IMR-90 (cell line): ENCODE data around the gene HMG20A. TPM values are rescaled to one million over a fixed set of nuclear protein-coding genes. Genes with fewer than 3 reads are reported as not detected.

Experiments
- ATAC-seq: fragments of 200-7000 bp; cut with Tn5 transposase; 2 replicates; pipeline ENCODE4 v1.9.1; 2020; ENCODE audit warnings: low read depth, mild to moderate bottlenecking, moderate library complexity
- BruUV-seq: library from RNA; stranded (reverse); fragments of 400-500 nt; replicated peaks from 2 replicates; lab custom pipeline; 2021; lab: Mats Ljungman, UMichigan
- CTCF ChIA-PET: fragments of 300-600 bp; formaldehyde crosslinking; extraction: SDS; loops from one replicate; lab custom pipeline; 2021; ENCODE audit warnings: antibody characterized with exemption; lab: Yijun Ruan, JAX
- POLR2A ChIA-PET: fragments of 300-600 bp; sonication (Branson Sonifier 250); formaldehyde crosslinking; loops from one replicate; lab custom pipeline; 2022; ENCODE audit warnings: antibody characterized with exemption; ENCODE audit not compliant: unreplicated experiment; lab: Charles Lee
- DNase-seq: peaks from one replicate; pipeline ENCODE4 v3.0.0; 2013
- H2AFZ ChIP-seq: replicated peaks from 2 replicates; pipeline ENCODE3; 2013; ENCODE audit warnings: low read length, mild to moderate bottlenecking; ENCODE audit not compliant: poor library complexity
- H2AK5ac ChIP-seq: 2 replicates; pipeline ENCODE4 v1.6.1; 2013; ENCODE audit warnings: low read depth, low read length, inconsistent platforms
- H2AK9ac ChIP-seq: replicated peaks from 2 replicates; pipeline ENCODE3; 2013; ENCODE audit warnings: mild to moderate bottlenecking, low read depth, low read length, moderate library complexity; ENCODE audit not compliant: poor library complexity
- H2BK120ac ChIP-seq: 2 replicates; pipeline ENCODE4 v1.6.1; 2013; ENCODE audit warnings: low read depth, low read length, inconsistent platforms
- H2BK15ac ChIP-seq: 3 replicates; pipeline ENCODE4 v1.6.1; 2013; ENCODE audit warnings: low read depth, low read length, inconsistent platforms
- H2BK20ac ChIP-seq: 2 replicates; pipeline ENCODE4 v1.6.1; 2013; ENCODE audit warnings: low read depth, mild to moderate bottlenecking, inconsistent platforms, low read length, moderate library complexity
- H2BK5ac ChIP-seq: 2 replicates; pipeline ENCODE4 v1.6.1; 2013; ENCODE audit warnings: mild to moderate bottlenecking, low read depth, low read length, inconsistent platforms; ENCODE audit not compliant: poor library complexity, severe bottlenecking
- H3K14ac ChIP-seq: replicated peaks from 2 replicates; pipeline ENCODE4 v1.6.1; 2013; ENCODE audit warnings: low read depth, low read length, inconsistent platforms
- H3K18ac ChIP-seq: 2 replicates; pipeline ENCODE4 v1.6.1; 2013; ENCODE audit warnings: low read depth, low read length, control low read depth
- H3K23ac ChIP-seq: 2 replicates; pipeline ENCODE4 v1.6.1; 2013; ENCODE audit warnings: low read depth, low read length, inconsistent platforms
- H3K27ac ChIP-seq: 2 replicates; pipeline ENCODE4 v1.5.1; 2013; ENCODE audit warnings: mild to moderate bottlenecking, control low read depth, low read length; ENCODE audit not compliant: insufficient read depth
- H3K27me3 ChIP-seq: 2 replicates; pipeline ENCODE4 v1.6.1; 2013; ENCODE audit warnings: low read length; ENCODE audit not compliant: control insufficient read depth, insufficient read depth
- H3K36me3 ChIP-seq: 2 replicates; pipeline ENCODE4 v1.6.1; 2013; ENCODE audit warnings: low read length, mixed read lengths; ENCODE audit not compliant: control insufficient read depth, insufficient read depth
- H3K4ac ChIP-seq: 2 replicates; pipeline ENCODE4 v1.6.1; 2013; ENCODE audit warnings: low read depth, low read length, inconsistent platforms
- H3K4me1 ChIP-seq: 2 replicates; pipeline ENCODE4 v1.6.1; 2013; ENCODE audit warnings: low read length, mixed read lengths; ENCODE audit not compliant: control insufficient read depth, insufficient read depth
- H3K4me2 ChIP-seq: 2 replicates; pipeline ENCODE4 v1.6.1; 2013; ENCODE audit warnings: low read depth, mild to moderate bottlenecking, control low read depth, low read length, moderate library complexity
- H3K4me3 ChIP-seq: 2 replicates; pipeline ENCODE4 v1.5.1; 2013; ENCODE audit warnings: low read depth, mild to moderate bottlenecking, control low read depth, low read length, moderate library complexity; ENCODE audit not compliant: insufficient read depth
- H3K56ac ChIP-seq: 2 replicates; pipeline ENCODE4 v1.6.1; 2013; ENCODE audit warnings: low read length, inconsistent platforms; ENCODE audit not compliant: insufficient read depth; ENCODE audit errors: extremely low read depth
- H3K79me1 ChIP-seq, 2 experiments: 2 replicates each; pipeline ENCODE4 v1.6.1; 2013; ENCODE audit warnings: low read length in 2 of 2, inconsistent platforms in 1 of 2, low read depth in 1 of 2
- H3K9ac ChIP-seq: 2 replicates; pipeline ENCODE4 v1.6.1; 2013; ENCODE audit warnings: low read depth, low read length, control low read depth
- H3K9me1 ChIP-seq: 2 replicates; pipeline ENCODE4 v1.6.1; 2013; ENCODE audit warnings: low read length, inconsistent platforms; ENCODE audit not compliant: insufficient read depth
- H3K9me3 ChIP-seq: 2 replicates; pipeline ENCODE4 v1.6.1; 2013; ENCODE audit warnings: low read length; ENCODE audit not compliant: control insufficient read depth, insufficient read depth
- H4K20me1 ChIP-seq: 2 replicates; pipeline ENCODE4 v1.6.1; 2013; ENCODE audit warnings: low read length, inconsistent platforms; ENCODE audit not compliant: insufficient read depth
- H4K5ac ChIP-seq: 2 replicates; pipeline ENCODE4 v1.6.1; 2013; ENCODE audit warnings: mild to moderate bottlenecking, low read depth, low read length, control low read depth
- H4K8ac ChIP-seq, 2 experiments: 2 replicates each; pipeline ENCODE4 v1.6.1; 2013; ENCODE audit warnings: low read depth in 2 of 2, low read length in 2 of 2, control low read depth in 1 of 2, inconsistent platforms in 1 of 2
- H4K91ac ChIP-seq: 2 replicates; pipeline ENCODE4 v1.6.1; 2013; ENCODE audit warnings: low read depth, low read length, inconsistent platforms; ENCODE audit not compliant: insufficient read depth
- BHLHE40 ChIP-seq: fragments of 150-350 bp; IDR thresholded peaks from 2 replicates; pipeline ENCODE4 v1.6.1; 2016; ENCODE audit warnings: mild to moderate bottlenecking, low read depth, low read length
- CHD1 ChIP-seq: IDR thresholded peaks from 2 replicates; pipeline ENCODE4 v1.6.1; 2012; ENCODE audit warnings: low read depth, low read length, improper control_type of control experiment
- MAFK ChIP-seq: IDR thresholded peaks from 2 replicates; pipeline ENCODE4 v1.6.1; 2012; ENCODE audit warnings: low read depth, low read length, improper control_type of control experiment
- MAZ ChIP-seq: IDR thresholded peaks from 2 replicates; pipeline ENCODE4 v1.6.1; 2012; ENCODE audit warnings: low read depth, mild to moderate bottlenecking, low read length, improper control_type of control experiment, moderate library complexity, borderline replicate concordance
- MXI1 ChIP-seq: IDR thresholded peaks from 2 replicates; pipeline ENCODE4 v1.6.1; 2012; ENCODE audit warnings: low read depth, mild to moderate bottlenecking, low read length, moderate library complexity, borderline replicate concordance
- NFE2L2 ChIP-seq: fragments of 150-350 bp; IDR thresholded peaks from 2 replicates; pipeline ENCODE4 v1.6.1; 2016; ENCODE audit warnings: low read depth, mild to moderate bottlenecking, low read length
- RCOR1 ChIP-seq: IDR thresholded peaks from 2 replicates; pipeline ENCODE4 v1.6.1; 2012; ENCODE audit warnings: mild to moderate bottlenecking, low read length, improper control_type of control experiment; ENCODE audit not compliant: insufficient replicate concordance
- RFX5 ChIP-seq: IDR thresholded peaks from 2 replicates; pipeline ENCODE4 v1.8.0; 2012; ENCODE audit warnings: low read depth, mild to moderate bottlenecking, low read length, moderate library complexity
- SMC3 ChIP-seq: fragments of 150-350 bp; IDR thresholded peaks from 2 replicates; pipeline ENCODE4 v1.6.1; 2016; ENCODE audit warnings: low read depth, mild to moderate bottlenecking, antibody characterized with exemption, low read length, moderate library complexity
- WGBS, 2 experiments: methylation state at CpG; one replicate each; pipeline versions ENCODE4 v1.1.5 to v1.1.7; 2013; ENCODE audit warnings: missing lambda C conversion rate in 2 of 2; ENCODE audit not compliant: insufficient read length in 1 of 2; ENCODE audit errors: extremely low coverage in 2 of 2; 5-methylcytosine and 5-hydroxymethylcytosine counted together
- dilution Hi-C: fragments of 300-500 bp; cut with HindIII; formaldehyde crosslinking; loops from one replicate; pipeline ENCODE4 v1.14.3; 2018; ENCODE audit warnings: low sequenced_read_pairs; ENCODE audit not compliant: unreplicated experiment
- in situ Hi-C: fragments of 300-500 bp; cut with MboI; formaldehyde crosslinking; loops from 3 replicates; pipeline ENCODE4 v1.14.3; 2019; ENCODE audit warnings: low sequenced_read_pairs, inconsistent platforms, mixed read lengths
- intact Hi-C: fragments of 100-400 bp; cut with micrococcal nuclease; formaldehyde crosslinking; loops from 2 replicates; pipeline ENCODE4 v1.10.0; 2022
- polyA plus RNA-seq, 3 experiments: library from polyadenylated mRNA; depleted of rRNA; stranded (reverse); fragments of >200 nt; gene quantifications; 2 replicates each; pipeline ENCODE4 v1.2.3, GENCODE V29; 2012; ENCODE audit warnings: low replicate concordance in 1 of 3
- total RNA-seq: library from RNA; depleted of rRNA; stranded (reverse); fragments of >200 nt; gene quantifications from 2 replicates; pipeline ENCODE4 v1.2.3, GENCODE V29; 2012
- TF ChIP-seq, protein P1 (sequence below): fragments of 150-350 bp; IDR thresholded peaks from 2 replicates; pipeline ENCODE4 v1.6.1; 2017; ENCODE audit warnings: mild to moderate bottlenecking, antibody characterized with exemption, low read length, low read depth
- TF ChIP-seq, protein P2 (sequence below): fragments of 150-350 bp; IDR thresholded peaks from 2 replicates; pipeline ENCODE4 v1.6.1; 2016; ENCODE audit warnings: low read depth, mild to moderate bottlenecking, low read length, moderate library complexity, borderline replicate concordance

The HMG20A gene
- total and polyA plus RNA-seq, 2 of the 4 experiments (the other 2 are of a cell fraction) = 22.3 to 25.3 TPM

DNA sequence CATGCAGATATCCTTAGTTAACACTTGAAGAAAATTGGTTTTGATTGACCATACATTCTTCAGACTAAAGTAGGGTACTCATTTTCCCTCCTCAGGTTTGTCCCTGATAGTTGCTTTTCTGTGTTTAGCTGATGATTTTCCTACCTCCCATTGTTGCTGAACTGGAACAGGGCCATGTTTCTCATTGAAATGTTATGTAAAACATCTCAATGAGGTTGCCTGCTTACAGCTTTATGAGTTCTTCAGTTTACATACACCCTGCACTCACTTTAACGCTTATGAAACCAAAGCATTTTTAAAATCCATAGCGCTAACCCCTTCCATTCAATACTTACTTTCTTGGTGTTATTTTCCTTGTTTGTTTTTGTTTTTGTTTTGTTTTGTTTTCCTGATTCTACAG is 61.9 kb downstream of the HMG20A start:
- ATAC-seq (peak; percentile 82), DNase-seq (peak; percentile 86)
- Histone ChIP-seq H3K27ac (no peak overlapping the region; the same call in 1 of the 2 replicates), H3K14ac (no peak overlapping the region; the same call in 1 of the 2 replicates), H3K23ac (0 out of 2 replicates have a peak overlapping the region, but pooled peaks have one; percentile 45), H2BK5ac (peak overlapping the region; percentile 40), H2AK5ac (no peak overlapping the region), H3K4me3 (no peak overlapping the region), H4K5ac (peak overlapping the region; percentile 25; the same call in 1 of the 2 replicates), H4K20me1 (no peaks in the 10 kb centered on the region), H2BK20ac (peak overlapping the region; percentile 70; the same call in 1 of the 2 replicates), H3K4me2 (peak overlapping the region; percentile 88; the same call in 1 of the 2 replicates), H4K8ac (0 out of 4 replicates have a peak overlapping the region, but pooled peaks of 1 of the 2 experiments have one; percentile 7), H4K91ac (0 out of 2 replicates have a peak overlapping the region, but pooled peaks have one; percentile 60), H2AK9ac (no peak overlapping the region), H3K9ac (no peak overlapping the region), H3K9me3 (no peaks in the 10 kb centered on the region), H3K4me1 (peaks cover 25% of the 10 kb centered on the region), H3K36me3 (peaks cover 16% of the 10 kb centered on the region), H3K79me1 (peaks cover 4 to 14% of the 10 kb centered on the region in 2 experiments; a peak in 2 of 4 replicates), H3K9me1 (peaks cover 7% of the 10 kb centered on the region; the same call in 1 of the 2 replicates), H2BK120ac (peak overlapping the region; percentile 7; the same call in 1 of the 2 replicates), H3K4ac (no peak overlapping the region), H2BK15ac (peak overlapping the region; percentile 23; the same call in 1 of the 3 replicates), H3K18ac (peak overlapping the region; percentile 68; the same call in 1 of the 2 replicates), H3K27me3 (no peaks in the 10 kb centered on the region), H3K56ac (no peak overlapping the region), H2AFZ (no peak overlapping the region)
- intact Hi-C loops (loop anchor here (2.0 to 5.0 kb wide), 3 partner anchors 24 to 365 kb away; partner anchors contain the start of genes HMG20A and PEAK1), in situ Hi-C loops (no loop called here), dilution Hi-C loops (no loop called here)
- no peak for TF ChIP-seq RCOR1
- no peak for TF ChIP-seq RFX5
- TF ChIP-seq BHLHE40 = no peak
- no peak for TF ChIP-seq MAZ
- TF ChIP-seq, protein P1, sequence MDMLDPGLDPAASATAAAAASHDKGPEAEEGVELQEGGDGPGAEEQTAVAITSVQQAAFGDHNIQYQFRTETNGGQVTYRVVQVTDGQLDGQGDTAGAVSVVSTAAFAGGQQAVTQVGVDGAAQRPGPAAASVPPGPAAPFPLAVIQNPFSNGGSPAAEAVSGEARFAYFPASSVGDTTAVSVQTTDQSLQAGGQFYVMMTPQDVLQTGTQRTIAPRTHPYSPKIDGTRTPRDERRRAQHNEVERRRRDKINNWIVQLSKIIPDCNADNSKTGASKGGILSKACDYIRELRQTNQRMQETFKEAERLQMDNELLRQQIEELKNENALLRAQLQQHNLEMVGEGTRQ = no peak
- no peak for TF ChIP-seq CHD1
- no peak for TF ChIP-seq MXI1
- TF ChIP-seq MAFK = no peak
- TF ChIP-seq SMC3 = no peak
- TF ChIP-seq, protein P2, sequence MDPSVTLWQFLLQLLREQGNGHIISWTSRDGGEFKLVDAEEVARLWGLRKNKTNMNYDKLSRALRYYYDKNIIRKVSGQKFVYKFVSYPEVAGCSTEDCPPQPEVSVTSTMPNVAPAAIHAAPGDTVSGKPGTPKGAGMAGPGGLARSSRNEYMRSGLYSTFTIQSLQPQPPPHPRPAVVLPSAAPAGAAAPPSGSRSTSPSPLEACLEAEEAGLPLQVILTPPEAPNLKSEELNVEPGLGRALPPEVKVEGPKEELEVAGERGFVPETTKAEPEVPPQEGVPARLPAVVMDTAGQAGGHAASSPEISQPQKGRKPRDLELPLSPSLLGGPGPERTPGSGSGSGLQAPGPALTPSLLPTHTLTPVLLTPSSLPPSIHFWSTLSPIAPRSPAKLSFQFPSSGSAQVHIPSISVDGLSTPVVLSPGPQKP = no peak
- no peak for TF ChIP-seq NFE2L2
- no CpG with 5 or more reads among the region's 2 CpGs for WGBS, 2 experiments
- POLR2A ChIA-PET = no interaction called here
- no TSS peak for BruUV-seq
- CTCF ChIA-PET = interaction anchor here (0.9 to 1.2 kb wide), 2 partner anchors 14 to 15 kb away, joined by 3 to 4 read pairs; no protein-coding TSS in a partner anchor
